VCaP (cell line): ENCODE results near the gene TNNI3.

Source experiments
- H3K27ac ChIP-seq: fragments of 450-650 bp; 2 replicates; pipeline ENCODE4 v1.5.1; 2017
- CTCF ChIP-seq: fragments of 450-650 bp; conservative IDR thresholded peaks from 2 replicates; pipeline ENCODE4 v1.5.1; 2017; ENCODE audit warnings: mild to moderate bottlenecking, moderate library complexity

TNNI3 gene

GRCh38 chr19:55103190-55103589 is 54.3 kb downstream of the TNNI3 start:
- no peak overlapping the region for H3K27ac ChIP-seq
- no peak for TF ChIP-seq CTCF
